ENCODE measurements around the gene RAD9A.

RAD9A gene

GRCh38 chr11:67375320-67376055 lies 16.3 kb upstream of the RAD9A start:
- DNase-seq (ENCODE audit: low read depth) = peak; percentile 26

- no peak for DNase-seq (ENCODE audit: low read depth)
Observed at GRCh38 chr11:67376063-67376820, 15.5 kb upstream of the RAD9A start.

- DNase-seq (ENCODE audit: low read depth) = no peak
Observed at GRCh38 chr11:67376873-67377808, 14.6 kb upstream of the RAD9A start.

GRCh38 chr11:67378544-67378943 lies 13.2 kb upstream of the RAD9A start:
- no peak for DNase-seq (ENCODE audit: low read depth)

- DNase-seq (ENCODE audit: low read depth) = peak; percentile 86
Observed at GRCh38 chr11:67379061-67380058, 12.4 kb upstream of the RAD9A start.

GRCh38 chr11:67381244-67381972 lies 10.4 kb upstream of the RAD9A start:
- no peak for DNase-seq (ENCODE audit: low read depth)

GRCh38 chr11:67382276-67383136 lies 9.3 kb upstream of the RAD9A start:
- DNase-seq (ENCODE audit: low read depth) = peak; percentile 80

- peak; percentile 74 for DNase-seq (ENCODE audit: low read depth)
Observed at GRCh38 chr11:67384851-67385366, 6.9 kb upstream of the RAD9A start.

- DNase-seq (ENCODE audit: low read depth) = no peak
Observed at GRCh38 chr11:67387069-67387468, 4.7 kb upstream of the RAD9A start.

GRCh38 chr11:67387518-67387917 lies 4.3 kb upstream of the RAD9A start:
- DNase-seq (ENCODE audit: low read depth) = no peak

GRCh38 chr11:67389477-67389876 lies 2.3 kb upstream of the RAD9A start:
- no peak for DNase-seq (ENCODE audit: low read depth)

GRCh38 chr11:67390947-67391303 lies 861 bp upstream of the RAD9A start:
- no peak for DNase-seq (ENCODE audit: low read depth)

GRCh38 chr11:67392183-67392715 lies 463 bp downstream of the RAD9A start:
- no peak for DNase-seq (ENCODE audit: low read depth)

GRCh38 chr11:67393437-67393836 lies 1.7 kb downstream of the RAD9A start:
- no peak for DNase-seq (ENCODE audit: low read depth)

- DNase-seq (ENCODE audit: low read depth) = no peak
Observed at GRCh38 chr11:67393990-67394389, 2.2 kb downstream of the RAD9A start.

GRCh38 chr11:67395555-67396258 lies 3.9 kb downstream of the RAD9A start:
- no peak for DNase-seq (ENCODE audit: low read depth)

GRCh38 chr11:67396259-67396581 lies 4.4 kb downstream of the RAD9A start:
- no peak for DNase-seq (ENCODE audit: low read depth)

GRCh38 chr11:67396587-67397389 lies 5.0 kb downstream of the RAD9A start:
- no peak for DNase-seq (ENCODE audit: low read depth)
